Measurements from ENCODE around the gene NAT9.

The NAT9 gene

DNA sequence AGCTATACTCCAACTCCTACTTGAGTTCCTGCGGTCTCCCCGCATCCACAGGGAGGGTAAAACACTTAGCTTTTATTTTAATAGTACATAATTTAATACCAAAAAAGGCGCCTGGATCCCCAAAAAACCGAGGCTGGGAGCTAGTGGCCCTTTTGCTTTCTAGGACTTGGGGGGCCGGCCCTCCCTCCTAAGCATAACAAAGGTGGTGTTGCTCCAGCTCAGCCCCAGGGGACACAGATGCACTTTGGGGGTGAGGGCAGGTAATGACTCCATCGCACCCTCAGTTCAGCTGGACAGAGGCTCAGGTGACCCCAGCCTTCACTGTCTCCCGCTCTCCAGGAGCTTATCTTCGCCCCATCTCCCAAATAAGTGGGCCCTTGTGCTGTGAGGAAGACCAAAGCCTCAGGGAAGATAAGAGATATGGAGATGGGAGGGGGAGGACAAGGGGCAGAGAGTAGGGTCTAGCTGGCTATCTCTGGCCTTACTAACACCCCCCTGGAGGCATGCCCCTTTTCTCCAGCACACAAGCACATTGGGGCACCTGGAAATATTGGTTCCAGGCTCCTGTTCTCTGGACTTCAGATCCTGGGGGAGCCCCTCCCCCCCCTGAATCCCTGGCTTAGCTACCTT is 30.5 kb downstream of the NAT9 start:
- Histone ChIP-seq H3K4me1 (ENCODE audit: control insufficient read depth, insufficient read depth, low read length) (peaks cover 42% of the 10 kb centered on the region), H3K9me3 (ENCODE audit: control insufficient read depth, low read length) (no peaks in the 10 kb centered on the region), H3K4me3 (ENCODE audit: insufficient read depth, low read depth, low read length) (no peak overlapping the region), H3K27ac (ENCODE audit: insufficient read depth, low read depth, low read length, poor library complexity, severe bottlenecking) (no peak overlapping the region), H3K27me3 (ENCODE audit: control insufficient read depth, insufficient read depth, low read length, poor library complexity, severe bottlenecking) (peaks cover 4% of the 10 kb centered on the region), H3K36me3 (ENCODE audit: control insufficient read depth, insufficient read depth, low read length) (no peaks in the 10 kb centered on the region)
- 75 to 88% methylated on average over 6 to 8 of the region's 8 CpGs for WGBS, 2 experiments

DNA sequence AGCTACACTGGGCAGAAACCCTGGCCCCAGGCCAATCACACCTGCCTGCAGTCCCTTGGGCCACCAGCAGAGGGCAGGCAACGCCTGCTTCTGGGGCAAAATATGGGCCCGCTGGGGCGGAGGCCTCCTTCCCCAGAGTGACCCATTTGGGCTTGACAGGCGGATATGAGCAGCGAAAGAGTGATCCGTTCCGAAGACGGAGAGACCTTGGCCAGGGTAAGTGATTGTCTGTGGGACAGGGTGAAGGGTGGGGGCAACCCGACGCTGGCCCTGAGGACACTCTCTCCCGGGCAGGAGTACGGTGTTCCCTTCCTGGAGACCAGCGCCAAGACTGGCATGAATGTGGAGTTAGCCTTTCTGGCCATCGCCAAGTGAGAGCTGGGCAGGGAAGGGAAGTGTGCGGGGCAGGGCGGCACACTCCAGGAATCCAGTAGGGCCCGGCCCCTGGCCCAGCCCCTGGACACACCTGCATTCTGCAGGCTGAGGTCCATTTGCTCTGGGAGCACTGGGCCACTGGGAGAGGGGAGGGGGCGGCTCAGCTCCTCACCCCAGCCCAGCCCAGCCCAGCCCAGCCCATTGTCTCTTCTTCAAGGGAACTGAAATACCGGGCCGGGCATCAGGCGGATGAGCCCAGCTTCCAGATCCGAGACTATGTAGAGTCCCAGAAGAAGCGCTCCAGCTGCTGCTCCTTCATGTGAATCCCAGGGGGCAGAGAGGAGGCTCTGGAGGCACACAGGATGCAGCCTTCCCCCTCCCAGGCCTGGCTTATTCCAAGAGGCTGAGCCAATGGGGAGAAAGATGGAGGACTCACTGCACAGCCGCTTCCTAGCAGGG is 31.2 kb downstream of the NAT9 start:
- WGBS, 2 experiments: 29 to 31% methylated on average over 24 of the region's 24 CpGs
- Histone ChIP-seq H3K4me3 (ENCODE audit: insufficient read depth, low read depth, low read length) (no peak overlapping the region), H3K36me3 (ENCODE audit: control insufficient read depth, insufficient read depth, low read length) (no peaks in the 10 kb centered on the region), H3K27ac (ENCODE audit: insufficient read depth, low read depth, low read length, poor library complexity, severe bottlenecking) (no peak overlapping the region), H3K9me3 (ENCODE audit: control insufficient read depth, low read length) (no peaks in the 10 kb centered on the region), H3K27me3 (ENCODE audit: control insufficient read depth, insufficient read depth, low read length, poor library complexity, severe bottlenecking) (peaks cover 4% of the 10 kb centered on the region), H3K4me1 (ENCODE audit: control insufficient read depth, insufficient read depth, low read length) (peaks cover 37% of the 10 kb centered on the region)

DNA sequence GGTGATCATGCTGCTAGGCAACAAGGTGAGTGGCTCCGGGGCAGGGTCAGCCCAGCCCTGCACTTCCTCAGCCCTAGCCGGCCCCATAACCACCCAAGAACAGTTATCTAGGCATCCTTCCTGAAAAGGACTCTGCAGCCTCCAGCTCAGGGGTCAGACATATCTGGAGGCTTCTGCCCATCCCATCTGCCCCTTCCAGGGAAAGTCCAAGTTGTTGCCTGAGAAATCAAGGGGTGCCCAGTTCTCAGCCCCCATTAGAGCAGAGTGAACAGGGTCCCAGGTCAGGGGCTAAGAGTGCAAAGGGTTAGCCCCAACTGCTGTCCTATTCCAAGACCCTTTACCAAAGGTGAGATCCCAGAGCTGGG is 31.8 kb downstream of the NAT9 start:
- WGBS, 2 experiments: 62% methylated on average over 2 of the region's 2 CpGs
- Histone ChIP-seq H3K4me1 (ENCODE audit: control insufficient read depth, insufficient read depth, low read length) (peaks cover 31% of the 10 kb centered on the region), H3K4me3 (ENCODE audit: insufficient read depth, low read depth, low read length) (no peak overlapping the region)

GRCh38 chr17:74743755-74744154 is 32.4 kb downstream of the NAT9 start:
- Histone ChIP-seq H3K4me1 (ENCODE audit: control insufficient read depth, insufficient read depth, low read length) (peaks cover 31% of the 10 kb centered on the region), H3K27me3 (ENCODE audit: control insufficient read depth, insufficient read depth, low read length, poor library complexity, severe bottlenecking) (peaks cover 6% of the 10 kb centered on the region), H3K9me3 (ENCODE audit: control insufficient read depth, low read length) (no peaks in the 10 kb centered on the region), H3K27ac (ENCODE audit: insufficient read depth, low read depth, low read length, poor library complexity, severe bottlenecking) (no peak overlapping the region), H3K36me3 (ENCODE audit: control insufficient read depth, insufficient read depth, low read length) (no peaks in the 10 kb centered on the region), H3K4me3 (ENCODE audit: insufficient read depth, low read depth, low read length) (no peak overlapping the region)
- WGBS, 2 experiments: 86 to 93% methylated on average over 2 of the region's 2 CpGs

More for the DNA sequence above, 31.8 kb downstream of the NAT9 start:
- no peaks in the 10 kb centered on the region for H3K9me3 ChIP-seq (ENCODE audit: control insufficient read depth, low read length)
- H3K27ac ChIP-seq (ENCODE audit: insufficient read depth, low read depth, low read length, poor library complexity, severe bottlenecking): no peak overlapping the region
- peaks cover 3% of the 10 kb centered on the region for H3K27me3 ChIP-seq (ENCODE audit: control insufficient read depth, insufficient read depth, low read length, poor library complexity, severe bottlenecking)
- H3K36me3 ChIP-seq (ENCODE audit: control insufficient read depth, insufficient read depth, low read length): no peaks in the 10 kb centered on the region

GRCh38 chr17:74742978-74743545 is 33.1 kb downstream of the NAT9 start:
- 91 to 95% methylated on average over 9 of the region's 9 CpGs for WGBS, 2 experiments
- Histone ChIP-seq H3K27me3 (ENCODE audit: control insufficient read depth, insufficient read depth, low read length, poor library complexity, severe bottlenecking) (peaks cover 13% of the 10 kb centered on the region), H3K4me1 (ENCODE audit: control insufficient read depth, insufficient read depth, low read length) (peaks cover 38% of the 10 kb centered on the region)

DNA sequence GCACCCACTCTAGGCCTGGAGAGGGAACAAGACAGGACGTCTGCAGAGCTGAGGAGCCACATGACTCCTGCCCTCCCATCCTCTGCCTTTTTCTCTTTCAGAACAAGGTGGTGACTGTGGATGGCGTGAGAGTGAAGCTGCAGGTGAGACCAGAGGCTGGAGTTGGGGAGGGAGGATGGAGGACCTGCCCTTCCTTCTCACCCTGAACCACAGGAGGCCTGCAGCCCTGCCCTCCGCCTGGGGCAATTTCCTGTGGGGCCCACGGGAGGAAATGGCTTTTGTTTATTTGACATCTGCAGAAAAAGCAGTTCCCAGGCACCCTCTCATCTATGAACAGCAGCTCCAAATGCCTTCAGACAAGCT is 34.0 kb downstream of the NAT9 start:
- WGBS, 2 experiments: 48 to 52% methylated on average over 4 of the region's 4 CpGs
- H3K36me3 ChIP-seq (ENCODE audit: control insufficient read depth, insufficient read depth, low read length): no peaks in the 10 kb centered on the region
- H3K27ac ChIP-seq (ENCODE audit: insufficient read depth, low read depth, low read length, poor library complexity, severe bottlenecking): no peak overlapping the region
- peaks cover 23% of the 10 kb centered on the region for H3K27me3 ChIP-seq (ENCODE audit: control insufficient read depth, insufficient read depth, low read length, poor library complexity, severe bottlenecking)
- H3K4me3 ChIP-seq (ENCODE audit: insufficient read depth, low read depth, low read length): no peak overlapping the region
- H3K9me3 ChIP-seq (ENCODE audit: control insufficient read depth, low read length): no peaks in the 10 kb centered on the region
- peaks cover 35% of the 10 kb centered on the region for H3K4me1 ChIP-seq (ENCODE audit: control insufficient read depth, insufficient read depth, low read length)

More at GRCh38 chr17:74742978-74743545, 33.1 kb downstream of the NAT9 start:
- H3K36me3 ChIP-seq (ENCODE audit: control insufficient read depth, insufficient read depth, low read length): no peaks in the 10 kb centered on the region
- H3K9me3 ChIP-seq (ENCODE audit: control insufficient read depth, low read length): no peaks in the 10 kb centered on the region
- no peak overlapping the region for H3K27ac ChIP-seq (ENCODE audit: insufficient read depth, low read depth, low read length, poor library complexity, severe bottlenecking)
- H3K4me3 ChIP-seq (ENCODE audit: insufficient read depth, low read depth, low read length): no peak overlapping the region

DNA sequence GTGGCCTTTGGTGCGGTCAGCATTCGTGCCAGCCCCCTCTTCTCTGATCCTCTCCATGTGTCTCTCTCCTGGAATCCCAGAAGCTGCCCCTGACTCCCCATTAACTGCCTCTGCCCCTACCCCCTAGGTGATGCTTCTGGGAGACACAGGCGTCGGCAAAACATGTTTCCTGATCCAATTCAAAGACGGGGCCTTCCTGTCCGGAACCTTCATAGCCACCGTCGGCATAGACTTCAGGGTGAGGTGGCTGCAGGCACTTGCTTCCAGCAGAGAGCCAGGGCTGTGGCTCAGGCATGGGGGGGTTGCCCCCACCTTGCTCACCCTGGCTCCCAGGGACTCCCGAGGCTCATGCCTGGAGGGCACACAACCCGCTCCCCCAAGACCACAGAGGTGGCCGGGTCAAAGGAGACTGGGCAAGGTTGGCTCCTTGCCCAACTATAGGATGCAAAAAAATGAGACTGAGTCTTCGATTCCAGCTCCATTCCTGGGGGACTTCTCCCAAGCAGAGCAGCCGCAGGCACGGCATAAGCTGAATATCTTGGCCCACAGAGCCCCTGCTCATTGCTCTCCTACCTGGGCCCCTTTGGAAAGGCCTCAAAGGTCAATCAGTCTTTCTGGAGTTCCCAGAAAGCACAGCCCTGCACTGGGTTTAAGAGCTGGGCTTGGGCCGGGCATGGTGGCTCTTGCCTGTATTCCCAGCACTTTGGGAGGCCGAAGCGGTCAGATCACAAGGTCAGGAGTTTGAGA is 35.3 kb downstream of the NAT9 start:
- peaks cover 31% of the 10 kb centered on the region for H3K4me1 ChIP-seq (ENCODE audit: control insufficient read depth, insufficient read depth, low read length)
- WGBS, 2 experiments: 91 to 93% methylated on average over 17 of the region's 17 CpGs
- H3K27me3 ChIP-seq (ENCODE audit: control insufficient read depth, insufficient read depth, low read length, poor library complexity, severe bottlenecking): peaks cover 36% of the 10 kb centered on the region
- H3K36me3 ChIP-seq (ENCODE audit: control insufficient read depth, insufficient read depth, low read length): no peaks in the 10 kb centered on the region
- no peak overlapping the region for H3K4me3 ChIP-seq (ENCODE audit: insufficient read depth, low read depth, low read length)
- H3K27ac ChIP-seq (ENCODE audit: insufficient read depth, low read depth, low read length, poor library complexity, severe bottlenecking): no peak overlapping the region
- H3K9me3 ChIP-seq (ENCODE audit: control insufficient read depth, low read length): no peaks in the 10 kb centered on the region

GRCh38 chr17:74740173-74740572 is 36.0 kb downstream of the NAT9 start:
- Histone ChIP-seq H3K4me3 (ENCODE audit: insufficient read depth, low read depth, low read length) (no peak overlapping the region), H3K9me3 (ENCODE audit: control insufficient read depth, low read length) (no peaks in the 10 kb centered on the region), H3K36me3 (ENCODE audit: control insufficient read depth, insufficient read depth, low read length) (no peaks in the 10 kb centered on the region), H3K4me1 (ENCODE audit: control insufficient read depth, insufficient read depth, low read length) (peaks cover 25% of the 10 kb centered on the region), H3K27me3 (ENCODE audit: control insufficient read depth, insufficient read depth, low read length, poor library complexity, severe bottlenecking) (peaks cover 42% of the 10 kb centered on the region), H3K27ac (ENCODE audit: insufficient read depth, low read depth, low read length, poor library complexity, severe bottlenecking) (no peak overlapping the region)
- WGBS, 2 experiments: 96 to 97% methylated on average over 6 of the region's 6 CpGs

GRCh38 chr17:74739227-74739831 is 36.8 kb downstream of the NAT9 start:
- no peaks in the 10 kb centered on the region for H3K9me3 ChIP-seq (ENCODE audit: control insufficient read depth, low read length)
- no peak overlapping the region for H3K27ac ChIP-seq (ENCODE audit: insufficient read depth, low read depth, low read length, poor library complexity, severe bottlenecking)
- WGBS, 2 experiments: 88 to 89% methylated on average over 12 of the region's 12 CpGs
- H3K36me3 ChIP-seq (ENCODE audit: control insufficient read depth, insufficient read depth, low read length): no peaks in the 10 kb centered on the region
- H3K27me3 ChIP-seq (ENCODE audit: control insufficient read depth, insufficient read depth, low read length, poor library complexity, severe bottlenecking): peaks cover 50% of the 10 kb centered on the region
- peaks cover 21% of the 10 kb centered on the region for H3K4me1 ChIP-seq (ENCODE audit: control insufficient read depth, insufficient read depth, low read length)
- no peak overlapping the region for H3K4me3 ChIP-seq (ENCODE audit: insufficient read depth, low read depth, low read length)
